WTC11 (cell line): ENCODE measurements around the gene STAC2. TPM values are rescaled to one million over a fixed set of nuclear protein-coding genes. Genes with fewer than 3 reads are reported as not detected.

Source experiments
- ATAC-seq: fragments of 200-7000 bp; cut with Tn5 transposase; 2 replicates; pipeline ENCODE4 v1.10.0; 2021; ENCODE audit warnings: mild to moderate bottlenecking, moderate library complexity
- CTCF ChIA-PET: fragments of 300-600 bp; sonication (Branson Sonifier 250); formaldehyde crosslinking; loops from one replicate; lab custom pipeline; 2021; ENCODE audit warnings: antibody characterized with exemption; lab: Charles Lee
- POLR2A ChIA-PET: fragments of 350-600 bp; sonication (Branson Sonifier 250); formaldehyde crosslinking; loops from one replicate; lab custom pipeline; 2021; ENCODE audit warnings: antibody characterized with exemption; lab: Charles Lee
- DNase-seq: peaks from one replicate; pipeline ENCODE4 v3.0.0; 2021; ENCODE audit warnings: low spot score
- H3K27ac Mint-ChIP-seq: 2 replicates; pipeline ENCODE4 v1.8.0; 2021; ENCODE audit warnings: mixed read lengths
- H3K27me3 Mint-ChIP-seq: 2 replicates; pipeline ENCODE4 v1.8.0; 2021; ENCODE audit warnings: low read depth, mild to moderate bottlenecking, moderate library complexity, mixed read lengths
- H3K36me3 Mint-ChIP-seq: 2 replicates; pipeline ENCODE4 v1.8.0; 2021; ENCODE audit warnings: mixed read lengths
- H3K4me1 Mint-ChIP-seq: 2 replicates; pipeline ENCODE4 v1.8.0; 2022; ENCODE audit warnings: mixed read lengths
- H3K4me3 Mint-ChIP-seq: 2 replicates; pipeline ENCODE4 v1.8.0; 2021; ENCODE audit warnings: mild to moderate bottlenecking, moderate library complexity, mixed read lengths
- H3K9me3 Mint-ChIP-seq: 2 replicates; pipeline ENCODE4 v1.8.0; 2021; ENCODE audit warnings: mixed read lengths
- EMX1 ChIP-seq: fragments of 250-450 bp; sonication (Bioruptor Pico); IDR thresholded peaks from 2 replicates; pipeline ENCODE4 v1.8.0; 2021; ENCODE audit warnings: mild to moderate bottlenecking
- ERG ChIP-seq: fragments of 250-450 bp; sonication (Bioruptor Pico); IDR thresholded peaks from 2 replicates; pipeline ENCODE4 v1.8.0; 2021; ENCODE audit warnings: mild to moderate bottlenecking
- FOXJ3 ChIP-seq: sonication (generic); formaldehyde crosslinking; IDR thresholded peaks from 2 replicates; pipeline ENCODE4 v1.9.0; 2021; ENCODE audit warnings: missing genetic modification reagents, mild to moderate bottlenecking, borderline replicate concordance
- NFATC4 ChIP-seq: fragments of 250-450 bp; sonication (Bioruptor Pico); IDR thresholded peaks from 2 replicates; pipeline ENCODE4 v1.9.0; 2021; ENCODE audit warnings: mild to moderate bottlenecking
- NFYB ChIP-seq: sonication (generic); formaldehyde crosslinking; conservative IDR thresholded peaks from 2 replicates; pipeline ENCODE4 v1.8.0; 2022; ENCODE audit warnings: low read depth, missing genetic modification reagents
- OVOL2 ChIP-seq: fragments of 250-450 bp; sonication (Bioruptor Pico); IDR thresholded peaks from 2 replicates; pipeline ENCODE4 v1.9.0; 2021; ENCODE audit warnings: mild to moderate bottlenecking, borderline replicate concordance
- PRRX2 ChIP-seq: fragments of 250-450 bp; sonication (Bioruptor Pico); IDR thresholded peaks from 2 replicates; pipeline ENCODE4 v1.8.0; 2021; ENCODE audit warnings: mild to moderate bottlenecking
- ZNF219 ChIP-seq: sonication (generic); formaldehyde crosslinking; IDR thresholded peaks from 2 replicates; pipeline ENCODE4 v1.8.0; 2023; ENCODE audit warnings: missing genetic modification reagents, mild to moderate bottlenecking, borderline replicate concordance
- ZNF671 ChIP-seq: fragments of 250-450 bp; sonication (Bioruptor Pico); IDR thresholded peaks from 2 replicates; pipeline ENCODE4 v1.8.0; 2021; ENCODE audit warnings: mild to moderate bottlenecking
- total RNA-seq: library from RNA; stranded (reverse); gene quantifications from 3 replicates; pipeline ENCODE4 v1.2.3, GENCODE V29; 2021
- TF ChIP-seq, protein P1 (sequence below): sonication (generic); formaldehyde crosslinking; IDR thresholded peaks from 2 replicates; pipeline ENCODE4 v1.8.0; 2023; ENCODE audit warnings: mild to moderate bottlenecking, missing genetic modification reagents
- TF ChIP-seq, protein P2 (sequence below): fragments of 250-450 bp; sonication (Bioruptor Pico); IDR thresholded peaks from 2 replicates; pipeline ENCODE4 v2.1.2; 2022; ENCODE audit warnings: mild to moderate bottlenecking, moderate library complexity
- TF ChIP-seq, protein P3 (sequence below): sonication (generic); formaldehyde crosslinking; IDR thresholded peaks from 2 replicates; pipeline ENCODE4 v1.8.1; 2022; ENCODE audit warnings: missing genetic modification reagents, borderline replicate concordance
- TF ChIP-seq, protein P4 (sequence below): sonication (generic); formaldehyde crosslinking; IDR thresholded peaks from 2 replicates; pipeline ENCODE4 v1.8.1; 2023; ENCODE audit warnings: mild to moderate bottlenecking, missing genetic modification reagents, borderline replicate concordance
- TF ChIP-seq, protein P5 (sequence below): fragments of 250-450 bp; sonication (Bioruptor Pico); conservative IDR thresholded peaks from 2 replicates; pipeline ENCODE4 v1.9.0; 2021; ENCODE audit warnings: mild to moderate bottlenecking

Gene STAC2
- total RNA-seq, 1 experiment from 2014 or later = 4.2 TPM

GRCh38 chr17:39208893-39209292 lies 16.9 kb downstream of the STAC2 start:
- POLR2A ChIA-PET = interaction anchor here (0.8 to 1.5 kb wide), 3 partner anchors 9 to 36 kb away, joined by 3 to 7 read pairs (median 5); partner anchors contain the start of gene RPL19
- TF ChIP-seq, protein P1, sequence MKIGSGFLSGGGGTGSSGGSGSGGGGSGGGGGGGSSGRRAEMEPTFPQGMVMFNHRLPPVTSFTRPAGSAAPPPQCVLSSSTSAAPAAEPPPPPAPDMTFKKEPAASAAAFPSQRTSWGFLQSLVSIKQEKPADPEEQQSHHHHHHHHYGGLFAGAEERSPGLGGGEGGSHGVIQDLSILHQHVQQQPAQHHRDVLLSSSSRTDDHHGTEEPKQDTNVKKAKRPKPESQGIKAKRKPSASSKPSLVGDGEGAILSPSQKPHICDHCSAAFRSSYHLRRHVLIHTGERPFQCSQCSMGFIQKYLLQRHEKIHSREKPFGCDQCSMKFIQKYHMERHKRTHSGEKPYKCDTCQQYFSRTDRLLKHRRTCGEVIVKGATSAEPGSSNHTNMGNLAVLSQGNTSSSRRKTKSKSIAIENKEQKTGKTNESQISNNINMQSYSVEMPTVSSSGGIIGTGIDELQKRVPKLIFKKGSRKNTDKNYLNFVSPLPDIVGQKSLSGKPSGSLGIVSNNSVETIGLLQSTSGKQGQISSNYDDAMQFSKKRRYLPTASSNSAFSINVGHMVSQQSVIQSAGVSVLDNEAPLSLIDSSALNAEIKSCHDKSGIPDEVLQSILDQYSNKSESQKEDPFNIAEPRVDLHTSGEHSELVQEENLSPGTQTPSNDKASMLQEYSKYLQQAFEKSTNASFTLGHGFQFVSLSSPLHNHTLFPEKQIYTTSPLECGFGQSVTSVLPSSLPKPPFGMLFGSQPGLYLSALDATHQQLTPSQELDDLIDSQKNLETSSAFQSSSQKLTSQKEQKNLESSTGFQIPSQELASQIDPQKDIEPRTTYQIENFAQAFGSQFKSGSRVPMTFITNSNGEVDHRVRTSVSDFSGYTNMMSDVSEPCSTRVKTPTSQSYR (CRISPR knock-in tag) = 0 out of 2 replicates have a peak, but pooled peaks have one; percentile 40
- TF ChIP-seq, protein P2, sequence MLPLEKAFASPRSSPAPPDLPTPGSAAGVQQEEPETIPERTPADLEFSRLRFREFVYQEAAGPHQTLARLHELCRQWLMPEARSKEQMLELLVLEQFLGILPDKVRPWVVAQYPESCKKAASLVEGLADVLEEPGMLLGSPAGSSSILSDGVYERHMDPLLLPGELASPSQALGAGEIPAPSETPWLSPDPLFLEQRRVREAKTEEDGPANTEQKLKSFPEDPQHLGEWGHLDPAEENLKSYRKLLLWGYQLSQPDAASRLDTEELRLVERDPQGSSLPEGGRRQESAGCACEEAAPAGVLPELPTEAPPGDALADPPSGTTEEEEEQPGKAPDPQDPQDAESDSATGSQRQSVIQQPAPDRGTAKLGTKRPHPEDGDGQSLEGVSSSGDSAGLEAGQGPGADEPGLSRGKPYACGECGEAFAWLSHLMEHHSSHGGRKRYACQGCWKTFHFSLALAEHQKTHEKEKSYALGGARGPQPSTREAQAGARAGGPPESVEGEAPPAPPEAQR (CRISPR knock-in tag) = no peak
- TF ChIP-seq, all 79 proteins: peak for 1
- H3K27ac Mint-ChIP-seq = no peak overlapping the region

GRCh38 chr17:39208136-39208535 lies 17.6 kb downstream of the STAC2 start:
- Mint-ChIP-seq H3K36me3 (peaks cover 20% of the 10 kb centered on the region), H3K4me1 (peaks cover 42% of the 10 kb centered on the region), H3K9me3 (no peaks in the 10 kb centered on the region), H3K27ac (no peak overlapping the region), H3K27me3 (peaks cover 7% of the 10 kb centered on the region), H3K4me3 (no peak overlapping the region)
- no peak for DNase-seq
- ChIA-PET POLR2A (interaction anchor here (1.5 kb wide), 1 partner anchor 37 kb away, joined by 5 read pairs; no protein-coding TSS in a partner anchor), CTCF (interaction anchor here (1.0 to 15.9 kb wide), 10 partner anchors 11 to 45 kb away, joined by 3 to 626 read pairs (median 20); partner anchors contain the start of genes CACNB1 and STAC2)
- TF ChIP-seq, protein P3, sequence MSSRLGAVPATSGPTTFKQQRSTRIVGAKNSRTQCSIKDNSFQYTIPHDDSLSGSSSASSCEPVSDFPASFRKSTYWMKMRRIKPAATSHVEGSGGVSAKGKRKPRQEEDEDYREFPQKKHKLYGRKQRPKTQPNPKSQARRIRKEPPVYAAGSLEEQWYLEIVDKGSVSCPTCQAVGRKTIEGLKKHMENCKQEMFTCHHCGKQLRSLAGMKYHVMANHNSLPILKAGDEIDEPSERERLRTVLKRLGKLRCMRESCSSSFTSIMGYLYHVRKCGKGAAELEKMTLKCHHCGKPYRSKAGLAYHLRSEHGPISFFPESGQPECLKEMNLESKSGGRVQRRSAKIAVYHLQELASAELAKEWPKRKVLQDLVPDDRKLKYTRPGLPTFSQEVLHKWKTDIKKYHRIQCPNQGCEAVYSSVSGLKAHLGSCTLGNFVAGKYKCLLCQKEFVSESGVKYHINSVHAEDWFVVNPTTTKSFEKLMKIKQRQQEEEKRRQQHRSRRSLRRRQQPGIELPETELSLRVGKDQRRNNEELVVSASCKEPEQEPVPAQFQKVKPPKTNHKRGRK (CRISPR knock-in tag) = no peak
- TF ChIP-seq OVOL2 (CRISPR knock-in tag) = no peak
- TF ChIP-seq NFYB (CRISPR knock-in tag) = no peak
- TF ChIP-seq, protein P4, sequence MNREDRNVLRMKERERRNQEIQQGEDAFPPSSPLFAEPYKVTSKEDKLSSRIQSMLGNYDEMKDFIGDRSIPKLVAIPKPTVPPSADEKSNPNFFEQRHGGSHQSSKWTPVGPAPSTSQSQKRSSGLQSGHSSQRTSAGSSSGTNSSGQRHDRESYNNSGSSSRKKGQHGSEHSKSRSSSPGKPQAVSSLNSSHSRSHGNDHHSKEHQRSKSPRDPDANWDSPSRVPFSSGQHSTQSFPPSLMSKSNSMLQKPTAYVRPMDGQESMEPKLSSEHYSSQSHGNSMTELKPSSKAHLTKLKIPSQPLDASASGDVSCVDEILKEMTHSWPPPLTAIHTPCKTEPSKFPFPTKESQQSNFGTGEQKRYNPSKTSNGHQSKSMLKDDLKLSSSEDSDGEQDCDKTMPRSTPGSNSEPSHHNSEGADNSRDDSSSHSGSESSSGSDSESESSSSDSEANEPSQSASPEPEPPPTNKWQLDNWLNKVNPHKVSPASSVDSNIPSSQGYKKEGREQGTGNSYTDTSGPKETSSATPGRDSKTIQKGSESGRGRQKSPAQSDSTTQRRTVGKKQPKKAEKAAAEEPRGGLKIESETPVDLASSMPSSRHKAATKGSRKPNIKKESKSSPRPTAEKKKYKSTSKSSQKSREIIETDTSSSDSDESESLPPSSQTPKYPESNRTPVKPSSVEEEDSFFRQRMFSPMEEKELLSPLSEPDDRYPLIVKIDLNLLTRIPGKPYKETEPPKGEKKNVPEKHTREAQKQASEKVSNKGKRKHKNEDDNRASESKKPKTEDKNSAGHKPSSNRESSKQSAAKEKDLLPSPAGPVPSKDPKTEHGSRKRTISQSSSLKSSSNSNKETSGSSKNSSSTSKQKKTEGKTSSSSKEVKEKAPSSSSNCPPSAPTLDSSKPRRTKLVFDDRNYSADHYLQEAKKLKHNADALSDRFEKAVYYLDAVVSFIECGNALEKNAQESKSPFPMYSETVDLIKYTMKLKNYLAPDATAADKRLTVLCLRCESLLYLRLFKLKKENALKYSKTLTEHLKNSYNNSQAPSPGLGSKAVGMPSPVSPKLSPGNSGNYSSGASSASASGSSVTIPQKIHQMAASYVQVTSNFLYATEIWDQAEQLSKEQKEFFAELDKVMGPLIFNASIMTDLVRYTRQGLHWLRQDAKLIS (CRISPR knock-in tag) = no peak
- no peak for ATAC-seq

More at GRCh38 chr17:39208893-39209292, 16.9 kb downstream of the STAC2 start:
- Mint-ChIP-seq H3K27me3 (peaks cover 7% of the 10 kb centered on the region), H3K4me1 (peaks cover 45% of the 10 kb centered on the region), H3K9me3 (no peaks in the 10 kb centered on the region), H3K4me3 (peak overlapping the region; percentile 64), H3K36me3 (peaks cover 14% of the 10 kb centered on the region)
- ATAC-seq (no peak), DNase-seq (no peak)
- CTCF ChIA-PET = interaction anchor here (1.0 to 15.9 kb wide), 11 partner anchors 10 to 56 kb away, joined by 3 to 626 read pairs (median 13); partner anchors contain the start of genes CACNB1 and STAC2

- no peak for DNase-seq
- Mint-ChIP-seq H3K9me3 (no peaks in the 10 kb centered on the region), H3K4me1 (peaks cover 43% of the 10 kb centered on the region), H3K4me3 (no peak overlapping the region), H3K27me3 (peaks cover 2% of the 10 kb centered on the region), H3K27ac (peak overlapping the region; percentile 33; the same call in 1 of the 2 replicates), H3K36me3 (peaks cover 48% of the 10 kb centered on the region)
- POLR2A ChIA-PET = interaction anchor here (0.6 to 1.2 kb wide), 3 partner anchors 21 to 261 kb away, joined by 3 to 5 read pairs (median 3); partner anchors contain the start of gene STAC2
- ATAC-seq = no peak
- CTCF ChIA-PET = interaction anchor here (0.7 to 15.9 kb wide), 13 partner anchors 9 to 1266 kb away, joined by 3 to 626 read pairs (median 4); partner anchors contain the start of genes CACNB1 and STAC2
- peak; percentile 85; the same call in 1 of the 2 replicates for TF ChIP-seq ERG (CRISPR knock-in tag)
- no peak for TF ChIP-seq FOXJ3 (CRISPR knock-in tag)
- 0 out of 2 replicates have a peak, but pooled peaks have one; percentile 61 for TF ChIP-seq NFATC4 (CRISPR knock-in tag)
- no peak for TF ChIP-seq ZNF219 (CRISPR knock-in tag)
- TF ChIP-seq, protein P5, sequence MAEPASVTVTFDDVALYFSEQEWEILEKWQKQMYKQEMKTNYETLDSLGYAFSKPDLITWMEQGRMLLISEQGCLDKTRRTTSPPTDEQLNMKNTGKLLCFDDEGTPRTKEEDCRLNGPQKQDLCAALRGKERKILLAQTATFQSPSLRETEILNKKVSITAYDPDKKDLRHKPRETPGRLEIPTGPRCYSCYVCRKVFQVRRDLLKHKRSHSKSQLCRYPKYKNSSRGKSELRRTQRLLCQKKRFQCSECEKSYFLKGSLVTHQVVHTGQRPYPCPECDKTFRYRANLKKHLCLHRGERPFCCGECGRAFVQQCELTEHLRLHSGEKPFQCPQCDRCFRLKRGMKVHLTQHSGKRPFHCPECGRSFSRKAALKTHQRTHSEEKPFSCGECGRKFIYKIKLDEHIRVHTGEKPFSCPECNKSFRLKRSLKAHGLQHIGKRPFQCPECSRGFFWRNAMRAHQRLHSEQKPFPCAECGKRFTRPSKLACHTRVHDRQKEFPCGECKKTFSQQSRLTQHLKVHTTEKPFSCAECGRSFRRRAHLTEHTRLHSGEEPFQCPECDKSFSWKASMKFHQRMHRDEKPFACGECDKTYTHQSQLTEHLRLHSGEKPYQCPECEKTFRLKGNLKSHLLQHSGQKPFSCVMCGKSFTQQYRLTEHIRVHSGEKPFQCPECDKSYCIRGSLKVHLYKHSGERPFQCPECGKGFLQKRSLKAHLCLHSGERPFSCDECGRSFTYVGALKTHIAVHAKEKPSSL = peak; percentile 78
- TF ChIP-seq EMX1 (CRISPR knock-in tag) = peak; percentile 74
- peak; percentile 79; the same call in 1 of the 2 replicates for TF ChIP-seq ZNF671
- TF ChIP-seq PRRX2 (CRISPR knock-in tag) = peak; percentile 70; the same call in 1 of the 2 replicates
Observed at GRCh38 chr17:39205112-39205526, 20.6 kb downstream of the STAC2 start.
